Prostate gland (tissue), 2 donors: ENCODE data around the gene MFSD12.

Experiments used
- CTCF ChIP-seq, 4 experiments: fragments of 200-600 bp in 2 of 4; fragments of 450-650 bp in 2 of 4; sonication (generic) in 2 of 4; IDR thresholded peaks; 1 replicate in 3 of 4; 2 replicates in 1 of 4; pipeline ENCODE4 v1.5.1; 2016 to 2019; ENCODE audit warnings: antibody characterized with exemption in 4 of 4, mild to moderate bottlenecking in 2 of 4, moderate library complexity in 2 of 4
- POLR2A ChIP-seq: fragments of 450-650 bp; IDR thresholded peaks from one replicate; pipeline ENCODE4 v1.6.1; 2016; ENCODE audit warnings: antibody characterized with exemption, mild to moderate bottlenecking

GRCh38 chr19:3551792-3552095 lies 5.6 kb downstream of the MFSD12 start:
- TF ChIP-seq POLR2A (no peak), CTCF (IDR thresholded peaks at IDR 0.05) (no peak)
